T1000 (cell line): ENCODE results near the gene CFAP54.
A peak's percentile ranks its signal among the peaks of the same experiment; 100 is the strongest.

ENCODE experiments used
- DNase-seq: peaks from one replicate; lab custom pipeline; 2025; ENCODE audit warnings: mixed read lengths; lab: John Stamatoyannopoulos, UW

The CFAP54 gene

GRCh38 chr12:96751626-96752025 lies 262.2 kb downstream of the CFAP54 start:
- no peak for DNase-seq

GRCh38 chr12:96752211-96752610 lies 262.8 kb downstream of the CFAP54 start:
- no peak for DNase-seq

- DNase-seq = no peak
Measured at GRCh38 chr12:96766232-96766631, 276.9 kb downstream of the CFAP54 start.

- DNase-seq = no peak
Measured at GRCh38 chr12:96769400-96769799, 280.0 kb downstream of the CFAP54 start.

- DNase-seq = no peak
Measured at GRCh38 chr12:96770219-96771102, 281.1 kb downstream of the CFAP54 start.

GRCh38 chr12:96773031-96773430 lies 283.7 kb downstream of the CFAP54 start:
- no peak for DNase-seq

GRCh38 chr12:96774496-96775256 lies 285.3 kb downstream of the CFAP54 start:
- DNase-seq = peak; percentile 53

- DNase-seq = no peak
Measured at GRCh38 chr12:96776908-96777307, 287.5 kb downstream of the CFAP54 start.

- no peak for DNase-seq
Measured at GRCh38 chr12:96780330-96780729, 291.0 kb downstream of the CFAP54 start.

GRCh38 chr12:96786791-96787190 lies 297.4 kb downstream of the CFAP54 start:
- DNase-seq = no peak

- no peak for DNase-seq
Measured at GRCh38 chr12:96803969-96804368, 314.6 kb downstream of the CFAP54 start.

- DNase-seq = no peak
Measured at GRCh38 chr12:96806272-96806671, 316.9 kb downstream of the CFAP54 start.

- DNase-seq = no peak
Measured at GRCh38 chr12:96807741-96808140, 318.4 kb downstream of the CFAP54 start.

GRCh38 chr12:96808587-96808986 lies 319.2 kb downstream of the CFAP54 start:
- DNase-seq = no peak

- DNase-seq = no peak
Measured at GRCh38 chr12:96809522-96809921, 320.1 kb downstream of the CFAP54 start.

- DNase-seq = no peak
Measured at GRCh38 chr12:96810057-96810456, 320.7 kb downstream of the CFAP54 start.

- DNase-seq = no peak
Measured at GRCh38 chr12:96810477-96810876, 321.1 kb downstream of the CFAP54 start.

- DNase-seq = peak; percentile 48
Measured at GRCh38 chr12:96811083-96811482, 321.7 kb downstream of the CFAP54 start.

GRCh38 chr12:96812153-96812552 lies 322.8 kb downstream of the CFAP54 start:
- no peak for DNase-seq

GRCh38 chr12:96814200-96814599 lies 324.8 kb downstream of the CFAP54 start:
- no peak for DNase-seq

GRCh38 chr12:96821592-96821991 lies 332.2 kb downstream of the CFAP54 start:
- DNase-seq = no peak

- DNase-seq = no peak
Measured at GRCh38 chr12:96822641-96823040, 333.3 kb downstream of the CFAP54 start.
